ENCODE data around the gene PTPN2.

DNA sequence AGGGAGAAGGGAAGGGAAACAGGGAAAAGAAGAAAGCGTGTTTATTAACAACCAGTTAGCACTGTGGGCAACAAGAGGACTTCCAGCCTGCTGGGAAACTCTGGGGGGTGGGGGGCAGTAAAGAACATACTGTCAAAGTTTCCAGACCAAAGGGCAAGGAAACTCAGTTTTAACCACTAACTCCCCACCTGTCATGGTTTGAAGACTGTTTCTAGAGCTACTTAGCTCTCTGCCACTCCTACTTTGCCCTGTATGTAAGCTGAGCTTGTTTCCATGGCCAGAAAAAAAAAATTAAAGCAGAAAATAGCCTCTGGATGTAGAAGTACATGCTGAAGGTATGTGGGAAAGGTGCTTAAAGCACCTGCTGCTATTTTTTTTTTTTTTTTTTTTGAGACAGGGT is 11.0 kb upstream of the PTPN2 start:
- TF ChIP-seq, protein P1, sequence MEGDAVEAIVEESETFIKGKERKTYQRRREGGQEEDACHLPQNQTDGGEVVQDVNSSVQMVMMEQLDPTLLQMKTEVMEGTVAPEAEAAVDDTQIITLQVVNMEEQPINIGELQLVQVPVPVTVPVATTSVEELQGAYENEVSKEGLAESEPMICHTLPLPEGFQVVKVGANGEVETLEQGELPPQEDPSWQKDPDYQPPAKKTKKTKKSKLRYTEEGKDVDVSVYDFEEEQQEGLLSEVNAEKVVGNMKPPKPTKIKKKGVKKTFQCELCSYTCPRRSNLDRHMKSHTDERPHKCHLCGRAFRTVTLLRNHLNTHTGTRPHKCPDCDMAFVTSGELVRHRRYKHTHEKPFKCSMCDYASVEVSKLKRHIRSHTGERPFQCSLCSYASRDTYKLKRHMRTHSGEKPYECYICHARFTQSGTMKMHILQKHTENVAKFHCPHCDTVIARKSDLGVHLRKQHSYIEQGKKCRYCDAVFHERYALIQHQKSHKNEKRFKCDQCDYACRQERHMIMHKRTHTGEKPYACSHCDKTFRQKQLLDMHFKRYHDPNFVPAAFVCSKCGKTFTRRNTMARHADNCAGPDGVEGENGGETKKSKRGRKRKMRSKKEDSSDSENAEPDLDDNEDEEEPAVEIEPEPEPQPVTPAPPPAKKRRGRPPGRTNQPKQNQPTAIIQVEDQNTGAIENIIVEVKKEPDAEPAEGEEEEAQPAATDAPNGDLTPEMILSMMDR (IDR thresholded peaks at IDR 0.05): no peak
- no peak for TF ChIP-seq POLR2A (IDR thresholded peaks at IDR 0.05)

Measured in heart left ventricle (tissue), 13 donors.